22Rv1 (cell line): ENCODE data around the gene PTPRJ.

ENCODE experiments used
- CTCF ChIP-seq: fragments of 450-650 bp; IDR thresholded peaks from 2 replicates; pipeline ENCODE4 v1.5.1; 2017; ENCODE audit warnings: mild to moderate bottlenecking
- ZFX ChIP-seq: fragments of 450-650 bp; IDR thresholded peaks from 2 replicates; pipeline ENCODE4 v1.6.1; 2017; ENCODE audit warnings: antibody characterized with exemption, borderline replicate concordance

DNA sequence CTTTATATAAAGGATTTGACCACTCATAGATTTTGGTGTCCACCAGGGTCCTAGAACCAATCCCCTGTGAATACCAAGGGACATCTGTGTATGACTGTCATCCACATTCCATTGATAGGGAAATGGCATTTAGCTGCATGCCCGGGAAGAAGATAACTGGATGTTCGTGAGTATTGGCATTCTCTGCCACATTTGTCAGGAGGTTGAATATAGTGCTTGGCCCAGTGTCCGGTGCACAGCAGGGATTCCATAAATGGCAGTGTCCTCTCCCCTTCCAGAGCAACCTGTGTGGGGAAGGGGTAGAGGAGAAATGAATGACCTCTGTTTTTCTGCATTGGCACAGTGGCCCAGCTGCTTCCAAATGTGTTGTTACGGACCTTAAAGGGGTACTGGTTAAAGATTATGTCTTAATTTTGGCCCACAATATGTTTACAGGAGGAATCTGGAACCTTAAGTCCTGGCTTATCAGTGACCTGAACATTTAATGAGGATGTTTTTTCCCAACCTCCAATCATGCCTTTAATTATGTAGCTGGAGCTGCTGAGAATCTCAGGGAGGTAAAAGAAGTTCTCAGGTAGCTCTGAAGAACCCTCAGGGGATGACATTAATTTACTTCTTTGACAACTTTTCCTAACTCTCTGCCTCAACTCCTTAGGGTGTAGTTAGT lies 202.6 kb downstream of the PTPRJ start:
- TF ChIP-seq CTCF (no peak), ZFX (no peak)
